SH-SY5Y (cell line): ENCODE data around the gene BAX.

Experiments used
- GATA2 ChIP-seq: IDR thresholded peaks from 2 replicates; pipeline ENCODE4 v1.6.1; 2011; ENCODE audit warnings: mild to moderate bottlenecking, low read depth, low read length
- GATA3 ChIP-seq: IDR thresholded peaks from 2 replicates; pipeline ENCODE4 v1.6.1; 2011; ENCODE audit warnings: low read depth, mild to moderate bottlenecking, low read length, moderate library complexity

DNA sequence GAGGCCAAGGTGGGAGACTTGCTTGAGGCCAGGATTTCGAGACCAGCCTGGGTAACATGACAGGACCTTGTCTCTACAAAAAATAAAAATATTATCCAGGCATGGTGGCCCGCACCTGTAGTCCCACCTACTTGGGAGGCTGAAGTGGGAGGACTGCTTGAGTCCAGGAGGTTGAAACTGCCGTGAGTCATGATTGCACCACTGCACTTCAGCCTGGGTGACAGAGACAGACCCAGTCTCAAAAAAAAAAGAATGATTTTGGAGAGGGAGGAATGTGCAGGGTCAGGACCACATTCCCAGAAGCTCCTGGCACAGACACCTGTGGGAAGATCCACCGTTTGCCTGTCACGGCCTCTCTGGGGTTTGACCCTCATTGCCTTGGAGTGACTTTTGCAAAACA, 9.3 kb upstream of the BAX start:
- TF ChIP-seq GATA3 (no peak), GATA2 (no peak)
